ENCODE data around the gene UPK3BL2.
"Not testable (repeated sequence)": the region's sequence is repeated elsewhere in the genome, so short reads cannot be mapped to it uniquely, and the experiment has no call there.

Gene UPK3BL2

DNA sequence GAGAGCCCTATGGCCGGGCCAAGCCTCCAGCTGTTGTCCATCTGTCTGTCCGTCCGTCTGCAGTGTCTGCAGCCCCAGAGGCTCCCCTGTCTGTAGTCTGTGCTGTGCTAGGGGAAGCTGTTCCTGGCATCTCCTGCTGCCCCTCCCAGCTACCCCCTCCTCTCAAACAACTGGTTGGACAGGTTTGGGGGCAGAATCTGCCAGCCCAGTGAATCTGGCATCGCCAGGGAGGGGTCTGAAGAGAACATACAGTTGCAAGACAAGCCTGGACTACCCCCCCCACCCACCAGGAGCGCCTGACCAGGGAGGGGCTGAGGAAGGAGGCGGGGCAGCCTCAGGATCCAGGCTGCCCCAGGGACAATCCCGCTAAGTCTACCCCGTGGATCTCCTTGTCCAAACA is at the start of gene UPK3BL2:
UPK3BL2 (minus strand) TSS at position 101 of the 400 bp plus-strand sequence; CDS start at position 41, 60 bp downstream.
- DNase-seq (ENCODE audit: extremely low spot score); CTCF ChIA-PET; POLR2A ChIA-PET: not testable (repeated sequence)

- DNase-seq (ENCODE audit: extremely low spot score); CTCF ChIA-PET; POLR2A ChIA-PET: not testable (repeated sequence)
Measured at GRCh38 chr7:102592477-102593019, 49.1 kb upstream of the UPK3BL2 start.

GRCh38 chr7:102589857-102590256 is 46.4 kb upstream of the UPK3BL2 start:
- CTCF ChIA-PET = not testable (repeated sequence)

GRCh38 chr7:102583495-102583894 is 40.0 kb upstream of the UPK3BL2 start:
- CTCF ChIA-PET = not testable (repeated sequence)

More at GRCh38 chr7:102589857-102590256, 46.4 kb upstream of the UPK3BL2 start:
- DNase-seq (ENCODE audit: extremely low spot score); POLR2A ChIA-PET: not testable (repeated sequence)

GRCh38 chr7:102581722-102582121 is 38.2 kb upstream of the UPK3BL2 start:
- CTCF ChIA-PET = not testable (repeated sequence)

More at GRCh38 chr7:102583495-102583894, 40.0 kb upstream of the UPK3BL2 start:
- DNase-seq (ENCODE audit: extremely low spot score); POLR2A ChIA-PET: not testable (repeated sequence)

DNA sequence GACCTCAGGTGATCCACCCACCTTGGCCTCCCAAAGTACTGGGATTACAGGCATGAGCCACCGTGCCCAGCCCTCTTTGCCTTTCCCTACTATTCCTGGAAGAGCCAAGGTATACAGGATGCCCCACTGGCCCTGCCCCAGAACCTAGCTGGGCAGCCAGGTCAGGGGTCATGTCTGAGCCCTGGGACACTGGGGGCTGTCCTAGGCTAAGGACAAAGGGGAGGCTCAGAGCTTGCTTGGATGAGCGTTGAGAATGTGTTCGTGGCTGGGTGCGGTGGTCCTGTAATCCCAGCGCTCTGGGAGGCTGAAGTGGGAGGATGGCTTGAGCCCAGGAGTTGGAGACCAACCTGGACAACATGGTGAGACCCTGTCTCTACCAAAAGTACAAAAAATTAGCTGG is 35.0 kb upstream of the UPK3BL2 start:
- CTCF ChIA-PET; DNase-seq (ENCODE audit: extremely low spot score); POLR2A ChIA-PET: not testable (repeated sequence)

More at GRCh38 chr7:102581722-102582121, 38.2 kb upstream of the UPK3BL2 start:
- DNase-seq (ENCODE audit: extremely low spot score); POLR2A ChIA-PET: not testable (repeated sequence)

- POLR2A ChIA-PET; CTCF ChIA-PET; DNase-seq (ENCODE audit: extremely low spot score): not testable (repeated sequence)
Measured at GRCh38 chr7:102577315-102578240, 34.1 kb upstream of the UPK3BL2 start.

DNA sequence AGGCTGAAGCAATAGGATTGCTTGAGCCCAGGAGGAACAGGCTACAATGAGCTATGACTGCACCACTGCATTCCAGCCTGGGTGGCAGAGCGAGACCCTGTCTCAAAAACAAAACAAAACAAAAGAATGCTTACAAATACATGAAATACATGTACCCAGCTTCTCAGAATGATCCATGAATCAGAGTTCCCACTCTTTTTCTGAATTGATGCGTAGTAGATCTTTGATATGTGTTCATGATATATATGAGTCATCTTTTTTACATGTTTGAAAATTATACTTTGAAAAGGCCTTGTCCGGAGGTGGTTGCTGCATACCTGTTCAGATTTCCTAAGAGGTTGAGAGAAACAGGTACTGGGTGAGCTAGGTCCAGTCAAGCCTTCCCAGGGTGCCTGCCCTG is 32.9 kb upstream of the UPK3BL2 start:
- DNase-seq (ENCODE audit: extremely low spot score); POLR2A ChIA-PET; CTCF ChIA-PET: not testable (repeated sequence)

DNA sequence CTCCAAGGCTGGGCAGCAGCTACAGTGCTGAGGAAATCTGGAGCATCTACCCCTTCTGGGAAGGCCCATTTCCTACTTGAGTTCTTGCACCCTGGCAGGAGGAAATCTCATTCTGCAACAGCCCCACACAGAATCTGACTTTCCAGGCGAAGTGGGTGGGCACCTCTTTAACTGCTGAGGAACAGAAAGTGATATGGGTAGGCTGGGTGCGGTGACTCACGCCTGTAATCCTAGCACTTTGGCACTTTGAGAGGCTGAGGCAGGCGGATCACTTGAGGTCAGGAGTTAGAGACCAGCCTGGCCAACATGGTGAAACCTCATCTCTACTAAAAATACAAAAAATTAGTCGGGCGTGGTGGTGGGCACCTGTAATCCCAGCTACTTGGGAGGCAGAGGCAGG is 31.1 kb upstream of the UPK3BL2 start:
- POLR2A ChIA-PET; DNase-seq (ENCODE audit: extremely low spot score); CTCF ChIA-PET: not testable (repeated sequence)

DNA sequence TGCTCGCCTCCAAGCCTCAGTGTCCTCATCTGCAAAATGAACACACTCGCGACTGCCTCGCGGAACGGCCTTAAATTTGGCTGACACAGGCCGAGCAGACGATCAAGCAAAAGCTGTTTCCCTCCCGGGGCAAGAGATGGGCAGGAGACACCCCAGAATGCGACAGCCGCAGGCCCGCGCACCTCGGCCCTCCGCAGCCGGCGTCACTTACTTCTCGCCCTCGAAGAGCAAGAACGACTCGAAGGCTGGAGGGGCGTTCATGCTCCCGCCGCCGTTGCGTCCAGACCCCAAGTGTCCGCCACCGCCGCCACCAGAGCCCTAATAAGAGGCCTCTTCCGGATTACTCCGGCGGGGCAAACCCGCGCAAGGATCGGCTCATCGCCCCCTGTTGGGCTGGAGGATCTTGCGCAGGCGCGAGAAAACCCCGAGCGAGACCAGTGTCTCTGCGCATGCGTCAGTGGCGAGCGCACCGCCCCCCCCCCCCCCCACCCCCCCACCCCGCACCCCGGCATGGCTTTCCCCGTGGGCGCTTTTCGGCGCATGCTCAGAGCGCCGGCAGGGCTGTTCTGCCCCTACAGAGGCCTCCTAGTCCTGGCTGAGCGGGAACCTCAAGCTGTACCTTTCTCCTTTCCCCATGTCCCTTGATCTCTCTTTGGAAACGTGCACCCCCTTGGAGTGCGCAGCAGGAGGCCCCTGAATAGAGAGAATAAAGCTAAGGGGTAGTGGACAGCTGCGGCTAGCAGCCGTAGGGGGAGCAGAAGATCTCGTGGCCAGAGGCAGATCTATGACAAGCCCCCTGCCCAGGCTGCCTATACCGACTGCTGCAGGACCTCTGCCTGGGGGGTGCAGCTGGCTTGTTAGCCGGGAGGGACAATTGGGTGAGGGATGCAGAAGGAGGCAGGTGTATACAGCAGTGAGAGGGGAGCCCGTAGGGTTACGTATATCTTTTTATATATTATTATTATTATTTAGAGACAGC is 29.1 kb upstream of the UPK3BL2 start, which contains the start of gene POLR2J3:
POLR2J3 (minus strand) TSS at position 323 of the 979 bp plus-strand sequence; CDS start at position 261, 62 bp downstream.
- CTCF ChIA-PET; DNase-seq (ENCODE audit: extremely low spot score): not testable (repeated sequence)
- TF ChIP-seq CTCF (IDR thresholded peaks at IDR 0.05; ENCODE audit: control extremely low read depth, extremely low read depth, low read depth, missing control alignments) = peak; percentile 46

DNA sequence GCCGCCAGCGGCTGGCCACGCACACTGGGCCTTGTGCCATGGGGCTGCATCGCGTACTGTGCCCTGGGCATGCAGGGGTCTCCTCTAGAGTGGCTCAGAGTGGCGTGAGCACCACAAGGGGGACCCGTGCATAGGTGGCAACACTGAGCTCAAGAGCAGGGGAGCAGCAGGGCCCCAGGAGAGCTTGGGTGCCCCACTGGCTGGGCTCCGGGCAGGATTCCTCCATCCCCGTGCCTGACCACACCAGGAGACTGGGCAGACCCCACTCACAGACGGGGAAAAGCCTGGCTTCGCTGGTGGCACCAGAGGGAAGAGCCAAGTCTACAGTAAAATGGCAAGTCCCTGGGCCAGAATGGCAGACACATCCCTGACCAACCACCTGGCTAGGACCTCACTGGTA is 25.1 kb upstream of the UPK3BL2 start:
- CTCF ChIA-PET; DNase-seq (ENCODE audit: extremely low spot score); POLR2A ChIA-PET: not testable (repeated sequence)

More for the DNA sequence above, 29.1 kb upstream of the UPK3BL2 start, which contains the start of gene POLR2J3:
- POLR2A ChIA-PET = not testable (repeated sequence)

DNA sequence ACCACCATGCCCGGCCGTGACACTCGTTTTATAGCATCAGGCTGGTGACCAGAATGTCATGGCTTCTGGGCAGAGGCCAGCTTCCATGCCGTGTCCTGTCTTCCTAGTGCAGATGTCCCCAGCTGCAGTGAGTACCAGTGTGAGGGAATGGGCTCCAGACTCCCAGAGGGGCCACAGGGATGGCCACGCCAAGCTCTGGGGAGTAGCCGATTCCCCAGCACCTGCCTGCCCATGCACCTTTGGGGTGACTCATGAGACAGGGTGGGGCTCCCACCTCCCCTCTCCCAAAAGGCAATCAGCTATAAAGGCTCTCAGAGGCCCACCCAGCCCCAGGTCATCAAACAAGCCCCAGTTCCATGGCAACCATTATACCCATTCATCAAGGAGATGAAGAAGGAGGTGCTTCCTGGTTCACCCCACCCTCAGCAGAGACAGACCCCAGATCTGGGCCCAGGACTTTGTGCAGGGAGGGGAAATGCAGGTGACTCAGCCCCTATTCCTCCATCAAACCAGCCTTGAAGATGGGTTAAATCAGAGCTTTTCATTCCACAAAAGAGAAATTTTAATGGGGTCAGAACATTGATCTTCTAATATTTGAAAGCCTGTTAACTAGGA is 7.4 kb upstream of the UPK3BL2 start, which contains the start of gene SPDYE2:
SPDYE2 (plus strand) TSS at position 419 of the 615 bp plus-strand sequence. CDS start 2,030 bp downstream, outside the sequence.
- CTCF ChIA-PET; POLR2A ChIA-PET; DNase-seq (ENCODE audit: extremely low spot score): not testable (repeated sequence)

DNA sequence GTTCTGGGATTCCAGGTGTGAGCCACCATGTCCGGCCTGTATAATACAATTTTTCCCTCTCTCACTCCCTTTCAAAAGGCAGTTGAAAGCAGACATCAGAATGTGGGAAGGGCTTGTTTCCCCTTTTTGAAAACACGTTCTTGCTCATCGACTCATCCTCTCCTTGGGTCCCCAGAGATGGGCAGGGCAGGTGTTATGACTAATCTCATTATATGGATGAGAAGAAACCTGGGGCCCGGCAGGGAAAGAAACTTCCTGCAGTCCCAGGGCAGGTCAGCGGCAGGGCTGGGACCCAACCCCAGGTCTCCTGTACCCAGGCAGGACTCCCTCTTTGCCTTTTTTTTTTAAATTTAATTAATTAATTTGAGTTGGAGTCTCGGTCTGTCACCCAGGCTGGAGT is 2.9 kb upstream of the UPK3BL2 start:
- DNase-seq (ENCODE audit: extremely low spot score); POLR2A ChIA-PET; CTCF ChIA-PET: not testable (repeated sequence)

DNA sequence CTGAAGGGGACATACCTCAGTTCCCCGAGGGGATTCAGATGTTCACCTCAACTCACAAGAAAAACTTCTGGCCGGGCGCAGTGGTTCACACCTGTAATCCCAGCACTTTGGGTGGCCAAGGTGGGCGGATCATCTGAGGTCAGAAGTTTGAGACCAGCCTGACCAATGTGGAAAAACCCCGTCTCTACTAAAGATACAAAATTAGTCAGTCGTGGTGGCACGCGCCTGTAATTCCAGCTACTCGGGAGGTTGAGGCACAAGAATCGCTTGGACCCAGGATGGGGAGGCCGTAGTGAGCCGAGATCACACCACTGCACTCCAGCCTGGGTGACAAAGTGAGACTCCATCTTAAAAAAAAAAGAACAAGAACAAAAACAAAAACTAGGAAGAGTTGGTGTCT is 1.8 kb upstream of the UPK3BL2 start:
- CTCF ChIA-PET; POLR2A ChIA-PET; DNase-seq (ENCODE audit: extremely low spot score): not testable (repeated sequence)

DNA sequence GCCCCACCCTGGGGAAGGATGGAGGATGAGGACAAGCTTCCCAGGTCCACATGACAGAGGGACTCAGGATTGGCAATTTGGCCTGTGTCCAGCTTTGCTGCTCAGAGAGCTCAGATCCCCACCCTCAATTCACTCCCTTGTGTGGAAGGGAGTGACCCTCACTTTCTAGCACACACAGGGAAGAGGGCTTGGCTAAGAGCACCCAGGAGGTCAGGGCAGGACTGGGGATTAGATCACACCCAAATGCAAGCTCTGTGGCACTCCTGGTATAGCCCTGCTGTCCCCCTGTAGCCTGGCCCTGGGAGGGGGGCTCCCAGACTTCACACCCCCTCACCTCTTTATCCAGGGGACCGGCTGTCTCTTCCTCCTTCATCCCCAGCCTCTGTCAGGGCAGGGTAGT is 876 bp upstream of the UPK3BL2 start:
- POLR2A ChIA-PET; CTCF ChIA-PET; DNase-seq (ENCODE audit: extremely low spot score): not testable (repeated sequence)

DNA sequence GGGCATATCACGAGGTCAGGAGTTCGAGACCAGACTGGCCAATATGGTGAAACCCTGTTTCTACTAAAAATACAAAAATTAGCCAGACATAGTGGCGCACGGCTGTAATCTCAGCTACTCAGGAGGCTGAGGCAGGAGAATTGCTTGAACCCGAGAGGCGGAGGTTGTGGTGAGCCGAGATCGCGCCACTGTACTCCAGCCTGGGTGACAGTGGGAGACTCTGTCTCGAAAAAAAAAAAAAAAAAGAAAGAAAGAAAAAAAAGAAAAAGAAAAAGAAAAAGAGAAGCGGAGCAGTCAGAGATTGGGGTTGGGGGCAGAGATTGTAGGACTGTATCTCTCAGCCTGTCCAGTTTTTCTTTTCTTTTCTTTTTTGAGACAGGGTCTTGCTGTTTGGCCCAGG is 725 bp downstream of the UPK3BL2 start:
- POLR2A ChIA-PET; CTCF ChIA-PET; DNase-seq (ENCODE audit: extremely low spot score): not testable (repeated sequence)
